NCI-H2196 (cell line): ENCODE results near the gene GP9.

Experiments used
- DNase-seq: peaks from one replicate; lab custom pipeline; 2025; ENCODE audit not compliant: unreplicated experiment; lab: John Stamatoyannopoulos, UW

Gene GP9

GRCh38 chr3:129027544-129027880, 33.1 kb upstream of the GP9 start:
- no peak for DNase-seq

DNA sequence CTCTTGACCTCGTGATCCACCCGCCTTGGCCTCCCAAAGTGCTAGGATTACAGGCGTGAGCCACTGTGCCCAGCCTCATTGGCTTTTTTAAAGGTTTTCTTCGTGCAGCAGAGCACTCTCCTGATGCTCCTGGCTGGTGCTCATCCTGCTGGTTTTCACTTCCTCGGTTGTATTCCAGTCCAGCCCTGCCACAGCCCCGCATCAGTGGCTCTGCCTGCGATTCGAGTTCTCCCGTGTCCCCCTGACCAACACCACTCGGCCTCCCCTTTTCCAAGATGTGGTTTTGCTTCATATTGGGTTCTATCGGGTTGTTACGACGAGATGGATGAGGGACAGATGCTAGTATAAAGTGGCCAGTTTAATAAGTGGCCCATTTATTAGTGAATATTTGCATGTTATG, 31.7 kb upstream of the GP9 start:
- no peak for DNase-seq

DNA sequence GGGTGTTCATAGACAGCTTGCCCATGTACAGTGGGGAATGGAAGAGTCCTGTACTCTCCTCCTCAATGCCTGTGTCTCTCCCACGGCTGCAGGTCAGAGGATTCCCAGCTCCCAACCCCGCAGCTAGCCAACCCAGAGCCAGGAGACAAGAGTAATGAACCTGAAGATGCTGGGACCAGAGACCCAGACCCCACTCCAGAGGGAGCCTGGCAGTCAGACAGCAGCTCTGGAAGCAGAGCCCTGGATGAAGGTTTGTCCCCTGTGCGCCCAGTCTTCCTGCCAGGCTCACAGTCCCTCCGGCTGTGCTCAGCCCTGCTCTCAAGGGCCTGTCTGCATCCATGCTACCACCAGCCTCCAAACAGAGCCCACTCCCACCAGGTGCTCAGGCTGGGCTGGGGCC, 30.0 kb upstream of the GP9 start:
- no peak for DNase-seq

GRCh38 chr3:129031476-129032215, 28.9 kb upstream of the GP9 start:
- DNase-seq, result no peak

GRCh38 chr3:129032716-129033115, 27.9 kb upstream of the GP9 start:
- no peak for DNase-seq

GRCh38 chr3:129033151-129033550, 27.4 kb upstream of the GP9 start:
- no peak for DNase-seq

DNA sequence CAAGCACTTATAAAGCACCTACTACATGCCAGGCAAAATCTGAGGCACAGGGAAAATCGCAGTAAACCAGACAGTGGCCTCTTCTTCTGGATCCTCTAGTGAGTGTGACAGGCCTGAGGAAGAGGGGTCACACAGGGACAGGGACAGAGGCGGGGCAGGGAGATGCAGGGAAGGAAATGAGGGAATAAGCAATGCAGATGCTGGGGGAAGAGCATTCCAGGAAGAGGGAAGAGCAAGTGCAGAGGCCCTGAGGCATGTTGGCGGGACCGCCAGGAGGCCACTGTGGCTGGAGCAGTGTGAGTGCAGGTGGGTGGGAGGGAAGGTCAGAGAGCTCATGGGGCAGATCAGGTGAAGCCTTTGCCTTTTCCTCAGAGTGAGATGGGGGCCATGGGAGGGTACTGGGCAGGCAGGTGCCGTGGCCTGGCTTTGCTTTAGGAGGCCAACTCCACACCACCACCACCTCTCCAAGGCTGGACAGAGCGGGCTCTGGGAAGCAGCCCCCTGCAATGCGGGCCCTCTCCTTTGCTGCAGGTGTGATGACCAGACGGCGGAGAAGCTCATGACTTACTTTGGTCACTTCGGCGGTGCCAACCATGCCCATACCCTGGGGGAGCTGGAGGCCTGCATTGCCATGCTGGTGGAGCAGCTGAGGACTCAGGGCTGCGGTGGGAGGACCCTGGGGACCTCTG, 26.8 kb upstream of the GP9 start:
- no peak for DNase-seq

DNA sequence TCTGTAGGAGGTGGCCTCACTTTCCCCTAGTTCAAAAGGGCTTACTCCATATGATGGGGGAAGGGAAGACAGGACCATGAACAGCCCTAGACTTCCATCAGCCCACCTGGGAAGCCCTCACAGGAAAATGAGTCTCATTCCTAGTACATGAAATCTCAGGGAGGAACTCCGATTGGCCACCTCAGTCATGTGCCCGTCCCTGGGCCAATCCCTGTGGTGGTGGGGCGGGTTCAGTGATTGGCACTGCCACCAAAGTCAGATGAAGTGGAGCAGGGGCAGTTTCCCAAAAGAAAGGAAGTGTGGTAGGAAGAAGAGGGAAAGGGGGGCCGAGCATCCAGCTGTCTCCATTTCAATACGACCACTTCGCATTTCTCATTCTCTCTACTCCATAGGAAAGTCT, 25.9 kb upstream of the GP9 start:
- DNase-seq, result no peak

- DNase-seq, result no peak
These were observed 25.0 kb upstream of the GP9 start for GRCh38 chr3:129035360-129036221.

GRCh38 chr3:129036222-129037092, 24.1 kb upstream of the GP9 start:
- no peak for DNase-seq

DNA sequence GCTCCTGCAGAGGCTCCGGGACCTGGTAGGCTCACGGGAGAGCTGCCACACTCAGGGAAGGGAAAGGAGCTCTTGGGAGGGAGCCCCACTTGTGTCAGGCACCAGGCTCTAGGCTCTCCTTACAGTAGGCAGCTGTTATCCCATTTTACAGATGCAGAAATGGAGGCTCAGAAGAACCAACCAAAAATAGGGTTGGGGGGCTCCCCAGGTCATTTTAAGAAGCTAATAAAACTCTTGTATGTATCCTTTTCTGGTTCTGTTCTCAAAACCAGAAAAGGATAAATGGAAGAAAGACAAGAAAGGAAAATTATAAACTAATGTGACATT, 23.5 kb upstream of the GP9 start:
- no peak for DNase-seq

DNA sequence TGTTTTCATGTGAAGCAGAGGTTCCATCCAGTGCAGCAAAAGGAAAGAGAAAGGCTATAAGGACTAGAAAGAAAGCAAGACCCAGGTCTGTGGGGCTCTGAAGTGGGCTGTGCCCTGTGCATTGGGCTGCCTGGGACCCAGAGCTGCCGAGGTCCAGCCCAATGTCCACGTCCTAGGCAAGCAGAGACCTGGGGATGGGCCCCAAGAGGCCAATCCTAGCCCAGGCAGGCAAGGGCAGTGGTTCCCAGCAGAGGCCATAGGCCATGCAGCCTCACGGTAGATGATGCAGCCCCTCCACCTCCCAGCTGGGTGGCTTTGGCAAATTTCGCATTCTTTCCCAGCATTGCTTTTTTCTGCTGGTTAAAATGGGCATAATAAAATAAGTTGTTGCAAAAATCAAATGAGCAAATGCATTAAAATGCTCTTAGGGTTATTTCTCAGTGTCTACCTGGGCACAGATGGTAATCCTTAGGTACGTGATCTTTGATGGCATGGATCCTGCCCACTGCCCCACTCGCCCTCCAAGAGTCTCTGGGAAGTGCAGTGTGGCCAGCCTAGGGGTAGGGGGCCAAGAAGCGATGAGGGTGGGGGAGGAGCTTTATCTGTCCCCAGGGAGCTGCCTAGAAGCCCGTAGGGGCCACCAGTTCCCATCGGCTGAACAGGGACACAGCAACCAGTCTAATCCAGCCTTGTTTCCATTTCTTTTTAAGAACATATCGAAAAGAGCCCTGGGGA, 22.3 kb upstream of the GP9 start:
- DNase-seq, result no peak

DNA sequence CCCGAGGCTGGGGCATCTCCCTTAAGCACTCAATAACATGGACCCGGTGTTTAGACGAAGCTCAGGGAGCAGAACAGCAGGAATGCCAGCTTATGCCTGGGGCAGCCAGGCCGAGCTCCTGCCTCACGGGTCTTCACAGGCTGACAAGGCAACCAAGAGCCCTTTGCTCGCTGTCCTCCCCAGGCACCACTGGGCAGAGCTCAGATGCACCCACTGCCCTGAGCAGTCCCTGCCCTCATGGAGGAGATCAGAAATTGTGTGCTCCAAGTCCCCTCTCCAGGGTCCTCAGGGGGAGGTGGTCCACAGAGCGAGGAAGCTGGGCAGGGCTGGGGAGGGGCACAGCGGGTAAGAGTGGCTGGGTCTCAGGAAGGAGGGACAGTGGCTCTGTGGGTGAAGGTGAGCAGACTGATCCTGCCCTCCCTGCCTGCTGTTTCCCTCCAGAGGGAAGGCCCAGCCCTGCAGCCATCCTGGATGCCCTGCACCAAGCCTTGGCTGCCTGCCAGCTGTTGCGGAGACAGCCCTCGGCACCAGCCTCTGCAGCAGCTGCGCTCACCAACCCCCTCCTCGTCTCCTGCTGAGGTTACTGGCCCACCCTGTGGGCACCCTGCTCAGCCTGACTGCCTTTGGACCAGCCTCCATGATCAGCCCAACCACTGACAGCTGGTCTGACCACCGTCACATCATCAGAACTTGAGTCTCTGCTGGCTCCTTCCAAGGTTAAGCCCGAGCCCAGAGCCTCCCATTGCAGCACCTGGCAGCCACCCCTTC, 21.1 kb upstream of the GP9 start:
- peak; percentile 94 for DNase-seq

GRCh38 chr3:129040039-129040336, 20.6 kb upstream of the GP9 start:
- DNase-seq, result no peak

- no peak for DNase-seq
These were observed 19.8 kb upstream of the GP9 start for GRCh38 chr3:129040579-129041300.

DNA sequence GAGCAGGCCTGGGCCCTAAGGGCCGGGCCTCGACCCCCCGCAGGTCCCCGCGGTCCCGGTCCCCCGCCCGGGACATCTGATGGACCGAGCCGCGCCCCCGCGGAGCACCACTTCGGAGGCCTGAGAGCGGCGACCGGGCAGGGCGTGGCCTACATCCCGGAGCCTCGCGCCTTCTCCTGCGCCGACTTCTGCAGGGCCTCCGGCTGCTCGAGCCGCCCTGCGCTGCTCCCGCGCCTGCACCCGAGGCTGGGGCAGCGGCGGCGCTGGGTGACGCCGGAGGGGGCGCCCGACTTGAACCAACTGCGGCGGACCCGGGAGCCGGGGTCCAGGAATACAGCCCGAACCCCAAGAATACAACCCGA, 14.9 kb upstream of the GP9 start:
- DNase-seq, result no peak

DNA sequence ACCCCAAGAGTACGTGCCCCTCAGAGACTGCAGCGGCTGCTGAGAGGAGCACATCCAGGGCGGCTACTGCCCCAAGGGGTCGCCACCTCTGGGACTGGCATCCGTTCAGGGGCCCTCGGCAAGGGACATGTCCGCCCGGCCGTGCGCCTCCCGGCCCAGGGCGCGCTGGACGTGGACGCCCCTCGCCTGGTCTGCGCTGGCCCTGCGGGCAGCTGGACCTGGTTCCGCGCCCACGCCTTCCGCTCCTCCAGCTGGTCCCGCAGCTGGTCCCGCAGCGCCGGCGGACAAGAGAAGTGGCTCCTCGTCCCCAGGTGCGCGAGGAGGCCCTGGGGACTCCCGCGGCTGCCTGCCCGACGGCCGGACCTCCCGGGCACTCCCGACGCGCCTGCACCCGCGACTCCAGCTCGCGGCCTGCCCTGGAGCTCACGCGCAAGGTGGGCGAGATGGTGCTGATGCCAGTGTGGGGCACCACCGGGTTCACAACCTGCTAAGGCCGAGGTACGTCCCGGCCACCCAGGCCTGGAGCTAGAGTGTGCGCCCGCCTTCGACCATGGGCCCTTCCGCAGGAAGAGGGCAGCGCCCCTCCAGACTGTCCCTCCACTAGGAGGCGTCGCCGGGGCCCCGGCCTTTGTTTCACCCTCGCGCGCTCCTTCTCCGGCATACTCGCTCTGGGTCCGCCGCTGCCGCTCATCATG, 14.4 kb upstream of the GP9 start:
- DNase-seq, result no peak

GRCh38 chr3:129046732-129047552, 13.6 kb upstream of the GP9 start:
- no peak for DNase-seq
